ENCODE results near the gene ZNF722.
"Not testable (repeated sequence)": the region's sequence is repeated elsewhere in the genome, so short reads cannot be mapped to it uniquely, and the experiment has no call there.

Gene ZNF722

GRCh38 chr7:63998549-63998948 is at the start of gene ZNF722:
ZNF722 (plus strand) TSS chr7:63998849; CDS start chr7:63998962, 113 bp downstream.
- DNase-seq = no peak

DNA sequence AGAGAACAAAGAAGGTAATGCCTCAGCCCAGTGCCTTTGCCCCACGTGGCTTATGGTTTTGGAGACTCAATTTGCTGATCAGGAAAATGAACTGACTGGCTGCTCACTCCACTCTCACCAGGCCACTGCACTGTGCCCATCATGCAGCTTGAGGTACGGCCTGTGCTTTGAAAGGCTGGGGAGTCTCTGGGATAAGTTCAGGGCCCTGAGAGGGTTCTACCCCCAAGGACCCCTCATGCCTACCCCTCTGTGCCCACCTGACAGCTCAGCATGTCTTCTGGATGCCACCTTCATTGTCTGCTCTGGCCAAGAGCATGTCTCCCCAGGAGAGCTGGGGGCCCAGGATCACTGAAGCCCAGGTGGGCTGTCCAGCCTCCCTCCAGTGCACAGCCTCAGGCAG is 45.5 kb upstream of the ZNF722 start:
- DNase-seq = no peak

- DNase-seq = no peak
Measured at GRCh38 chr7:63968629-63969028, 30.0 kb upstream of the ZNF722 start.

- not testable (repeated sequence) for DNase-seq
Measured at GRCh38 chr7:64015496-64015895, 16.8 kb downstream of the ZNF722 start.

DNA sequence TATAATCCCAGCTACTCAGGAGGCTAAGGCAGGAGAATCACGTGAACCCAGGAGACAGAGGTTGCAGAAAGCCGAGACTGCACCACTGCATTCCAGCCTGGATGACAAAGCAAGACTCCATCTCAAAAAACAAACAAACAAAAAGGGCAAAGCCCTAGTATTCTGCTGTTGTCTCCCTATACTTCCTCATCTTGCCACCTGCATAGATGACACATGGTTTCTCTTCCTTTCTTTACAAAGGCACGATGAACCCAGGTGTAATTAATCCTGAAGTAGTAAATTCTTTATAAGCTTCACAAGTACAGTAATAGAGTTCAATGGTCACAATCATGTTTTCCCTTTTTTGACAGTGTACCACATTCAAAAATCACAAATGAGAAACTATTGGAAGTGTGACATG is 36.7 kb downstream of the ZNF722 start:
- no peak for DNase-seq

- DNase-seq = no peak
Measured at GRCh38 chr7:64037095-64037494, 38.4 kb downstream of the ZNF722 start.

GRCh38 chr7:64045301-64046040 is 46.8 kb downstream of the ZNF722 start, which contains the start of gene ZNF727:
ZNF727 (plus strand) TSS chr7:64045434; CDS start chr7:64045622, 188 bp downstream.
- DNase-seq = no peak

GRCh38 chr7:64046041-64046389 is 47.4 kb downstream of the ZNF722 start:
- DNase-seq = no peak
